Omental fat pad (tissue), 4 donors: ENCODE results near the gene WDFY2. TPM values are rescaled to one million over a fixed set of nuclear protein-coding genes. Genes with fewer than 3 reads are reported as not detected.

Source experiments
- ATAC-seq: fragments of 150-250 bp; one replicate; pipeline ENCODE4 v1.9.1; 2016; ENCODE audit warnings: mild to moderate bottlenecking, moderate library complexity; ENCODE audit not compliant: low FRiP score
- DNase-seq: peaks from one replicate; pipeline ENCODE4 v3.0.0-alpha.2; 2019; ENCODE audit warnings: low spot score
- total RNA-seq, 4 donors: library from RNA; depleted of rRNA; stranded (reverse); fragments of >200 nt; gene quantifications; one replicate each; pipeline ENCODE4 v1.1.0, GENCODE V29; 2016
- TF ChIP-seq, protein P1 (sequence below), 3 donors: fragments of 450-650 bp; IDR thresholded peaks; one replicate each; pipeline ENCODE4 v1.5.1; 2016 to 2017; ENCODE audit warnings: antibody characterized with exemption in 3 of 3, mild to moderate bottlenecking in 3 of 3, moderate library complexity in 2 of 3

Gene WDFY2
- total RNA-seq, 4 donors from 2014 or later: 13.3 to 26.6 (median 15.8) TPM

DNA sequence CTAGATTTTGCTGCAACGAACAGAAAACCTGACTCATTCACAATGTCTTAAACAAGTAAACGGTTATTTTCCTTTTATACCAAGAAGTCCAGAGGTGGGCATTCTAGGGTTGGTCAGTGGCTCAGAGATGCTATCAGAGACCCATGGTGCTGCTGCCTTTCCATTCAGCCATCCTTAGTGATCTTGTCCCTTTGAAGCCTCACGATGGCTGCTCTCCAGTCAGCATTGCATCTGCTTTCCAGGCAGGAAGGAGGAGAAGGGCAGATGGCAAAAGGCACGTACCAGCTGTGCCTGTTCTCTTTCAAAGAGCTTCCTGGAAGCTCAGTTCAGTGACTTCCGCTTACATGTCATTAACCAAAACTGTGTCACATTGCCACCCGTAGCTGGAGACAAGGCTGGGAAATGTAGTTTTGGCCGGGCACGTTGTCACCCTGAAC, 30.1 kb downstream of the WDFY2 start:
- ATAC-seq (no peak), DNase-seq (no peak)
- TF ChIP-seq, protein P1, sequence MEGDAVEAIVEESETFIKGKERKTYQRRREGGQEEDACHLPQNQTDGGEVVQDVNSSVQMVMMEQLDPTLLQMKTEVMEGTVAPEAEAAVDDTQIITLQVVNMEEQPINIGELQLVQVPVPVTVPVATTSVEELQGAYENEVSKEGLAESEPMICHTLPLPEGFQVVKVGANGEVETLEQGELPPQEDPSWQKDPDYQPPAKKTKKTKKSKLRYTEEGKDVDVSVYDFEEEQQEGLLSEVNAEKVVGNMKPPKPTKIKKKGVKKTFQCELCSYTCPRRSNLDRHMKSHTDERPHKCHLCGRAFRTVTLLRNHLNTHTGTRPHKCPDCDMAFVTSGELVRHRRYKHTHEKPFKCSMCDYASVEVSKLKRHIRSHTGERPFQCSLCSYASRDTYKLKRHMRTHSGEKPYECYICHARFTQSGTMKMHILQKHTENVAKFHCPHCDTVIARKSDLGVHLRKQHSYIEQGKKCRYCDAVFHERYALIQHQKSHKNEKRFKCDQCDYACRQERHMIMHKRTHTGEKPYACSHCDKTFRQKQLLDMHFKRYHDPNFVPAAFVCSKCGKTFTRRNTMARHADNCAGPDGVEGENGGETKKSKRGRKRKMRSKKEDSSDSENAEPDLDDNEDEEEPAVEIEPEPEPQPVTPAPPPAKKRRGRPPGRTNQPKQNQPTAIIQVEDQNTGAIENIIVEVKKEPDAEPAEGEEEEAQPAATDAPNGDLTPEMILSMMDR (IDR thresholded peaks at IDR 0.05): no peak

DNA sequence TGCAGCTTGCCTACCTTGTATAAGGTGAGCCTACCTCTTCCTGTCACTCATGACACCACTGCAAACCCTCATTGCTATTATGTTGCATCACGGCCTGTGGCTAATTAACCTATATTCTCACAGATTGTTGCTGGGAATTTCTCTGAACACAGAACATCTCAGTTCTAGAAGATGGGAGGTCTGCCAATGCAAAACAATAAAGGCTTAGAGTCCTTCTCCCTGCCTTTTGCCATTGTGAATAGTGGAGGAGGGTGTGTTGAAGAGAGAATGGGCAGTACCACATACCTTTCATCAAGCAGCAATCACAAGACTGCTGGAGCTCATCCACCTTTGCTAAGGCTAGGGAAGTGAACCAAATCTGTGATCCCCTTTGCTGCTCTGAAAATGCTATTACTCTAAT, 34.4 kb downstream of the WDFY2 start:
- DNase-seq (no peak), ATAC-seq (no peak)
- TF ChIP-seq, protein P1 (IDR thresholded peaks at IDR 0.05): no peak

DNA sequence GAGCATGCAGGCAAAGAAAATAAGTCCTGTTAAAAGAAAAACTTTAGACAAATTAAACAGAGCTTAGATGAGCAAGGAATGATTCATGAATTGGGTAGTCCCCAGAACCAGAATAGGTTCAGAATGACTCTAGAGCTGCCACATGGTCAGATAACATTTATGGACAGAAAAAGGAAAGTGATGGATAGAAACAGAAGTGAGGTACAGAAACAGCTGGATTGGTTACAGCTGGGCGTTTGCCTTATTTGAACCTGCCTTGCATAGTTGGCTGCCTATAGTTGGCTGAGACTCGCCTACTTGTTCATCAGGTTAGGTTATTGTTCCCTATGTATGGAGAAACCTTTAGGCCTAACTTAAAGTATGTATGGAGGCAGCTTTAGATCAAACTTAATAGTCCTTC, 35.4 kb downstream of the WDFY2 start:
- no peak for DNase-seq
- ATAC-seq: no peak
- TF ChIP-seq, protein P1 (IDR thresholded peaks at IDR 0.05): no peak

DNA sequence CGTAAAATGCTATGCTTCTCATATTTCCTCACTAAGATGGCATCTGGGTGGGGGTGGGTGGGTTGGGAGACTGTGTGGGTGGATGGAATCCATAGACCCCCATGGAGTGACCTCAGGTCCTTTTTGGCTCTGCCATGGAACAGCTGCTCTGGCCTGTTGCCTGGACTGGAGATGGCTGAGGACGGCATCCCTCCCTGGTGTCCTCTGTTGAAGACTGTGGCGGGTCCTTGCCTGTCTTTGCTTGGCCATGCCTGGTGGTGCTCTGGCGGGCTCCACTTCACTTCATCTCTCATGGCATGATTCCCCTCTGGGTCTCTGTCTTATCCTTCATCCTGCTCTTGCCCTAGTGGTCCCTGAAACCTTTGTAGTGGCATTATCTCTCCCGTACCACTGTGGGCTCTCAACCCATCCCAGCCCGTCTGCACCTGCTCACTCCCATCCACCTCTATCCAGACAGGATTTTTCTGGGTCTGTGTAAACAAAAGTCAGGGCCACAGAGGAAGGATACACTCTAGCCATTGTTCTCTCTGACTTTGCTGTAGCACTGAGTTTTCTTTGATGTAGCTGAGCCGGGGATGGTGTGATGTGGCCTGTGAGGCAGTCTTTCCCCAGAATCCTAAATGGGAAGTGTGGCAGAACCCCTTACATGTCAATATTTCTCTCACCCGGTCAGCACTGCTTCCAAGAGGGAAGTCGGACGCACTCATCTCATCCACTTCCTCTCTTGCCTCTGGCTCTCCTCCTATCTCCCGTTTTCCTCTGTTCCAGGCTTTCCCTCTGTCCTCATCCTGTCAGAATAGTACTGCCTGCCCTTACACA, 36.1 kb downstream of the WDFY2 start:
- ATAC-seq (no peak), DNase-seq (no peak)
- TF ChIP-seq, protein P1 (IDR thresholded peaks at IDR 0.05): no peak

DNA sequence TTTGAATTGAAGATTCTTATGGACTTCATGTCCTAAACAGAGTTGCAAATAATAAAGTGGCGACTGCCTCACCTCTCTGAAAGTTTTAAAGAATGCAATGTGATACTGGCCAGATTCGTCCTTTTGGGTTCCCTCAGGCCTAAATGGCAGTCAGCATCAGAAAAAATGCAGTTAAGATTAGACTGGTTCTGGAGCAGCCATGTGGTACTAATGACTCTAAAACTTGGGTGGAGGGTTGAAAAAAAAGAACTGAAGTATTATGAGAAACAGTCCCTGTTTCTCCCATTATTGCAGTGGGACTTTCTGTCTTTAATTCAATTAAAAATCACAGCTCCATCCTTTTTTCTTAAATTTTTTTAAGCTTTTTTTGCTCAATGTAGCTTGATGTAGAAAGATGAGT, 37.3 kb downstream of the WDFY2 start:
- TF ChIP-seq, protein P1 (IDR thresholded peaks at IDR 0.05): no peak
- ATAC-seq: no peak
- DNase-seq: no peak

DNA sequence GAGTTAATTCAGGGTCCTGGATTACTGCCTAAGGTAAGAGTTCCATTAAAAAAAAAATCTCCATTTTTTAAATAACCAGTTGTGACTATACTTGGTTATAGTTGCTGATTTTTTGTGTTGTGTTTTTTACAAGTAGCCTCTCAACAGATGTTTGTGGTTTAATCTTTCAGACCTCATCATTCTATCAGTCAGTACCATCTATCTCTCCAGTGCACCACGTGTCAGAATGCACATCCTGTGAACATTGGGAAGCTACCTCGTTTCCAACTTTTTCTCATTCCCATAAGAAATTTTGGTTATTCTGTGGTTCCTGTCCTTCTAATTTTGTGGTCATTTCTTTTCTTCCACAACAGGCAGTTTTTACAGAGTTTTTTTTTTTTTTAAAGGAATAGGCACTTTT, 39.2 kb downstream of the WDFY2 start:
- no peak for DNase-seq
- TF ChIP-seq, protein P1 (IDR thresholded peaks at IDR 0.05): no peak
- ATAC-seq: no peak

DNA sequence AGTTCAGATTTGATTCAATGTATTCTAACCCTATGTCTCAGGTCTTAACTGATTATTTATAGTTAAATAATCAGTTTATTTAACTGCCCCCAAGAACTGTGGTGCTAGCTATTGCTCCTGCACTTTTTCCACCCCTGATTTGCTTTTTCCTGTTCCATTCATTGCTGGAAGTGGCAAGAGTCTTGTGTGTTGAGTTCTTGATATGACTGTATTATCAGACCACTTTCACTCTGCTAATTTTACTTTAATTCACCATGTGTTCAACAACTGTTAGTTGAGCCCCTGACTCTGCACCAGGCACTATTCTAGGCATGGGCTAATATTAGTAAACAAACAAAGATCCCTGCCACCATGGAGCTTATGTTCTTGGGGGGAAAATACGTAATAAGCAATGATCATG, 39.9 kb downstream of the WDFY2 start:
- DNase-seq (no peak), ATAC-seq (no peak)
- TF ChIP-seq, protein P1 (IDR thresholded peaks at IDR 0.05): no peak
